ENCODE measurements around the gene ANKZF1.

Gene ANKZF1

GRCh38 chr2:219197388-219197787 is 32.2 kb upstream of the ANKZF1 start:
- TF ChIP-seq TAF1 (IDR thresholded peaks at IDR 0.05; ENCODE audit: low read depth) (no peak), FOXM1 (IDR thresholded peaks at IDR 0.05; ENCODE audit: borderline replicate concordance, low read depth) (no peak)

GRCh38 chr2:219198974-219199373 is 30.6 kb upstream of the ANKZF1 start:
- TF ChIP-seq TEAD4 (IDR thresholded peaks at IDR 0.05) (no peak), EGR1 (IDR thresholded peaks at IDR 0.05) (no peak), YY1 (IDR thresholded peaks at IDR 0.05; ENCODE audit: low read depth) (no peak), TCF12 (IDR thresholded peaks at IDR 0.05; ENCODE audit: low read depth) (no peak), NFIC (IDR thresholded peaks at IDR 0.05) (no peak), TAF1 (IDR thresholded peaks at IDR 0.05; ENCODE audit: low read depth) (no peak), RAD21 (IDR thresholded peaks at IDR 0.05; ENCODE audit: low read depth) (no peak), USF1 (IDR thresholded peaks at IDR 0.05) (no peak), FOXM1 (IDR thresholded peaks at IDR 0.05; ENCODE audit: borderline replicate concordance, low read depth) (no peak), ZBTB7A (IDR thresholded peaks at IDR 0.05; ENCODE audit: low read depth) (no peak), CEBPB (IDR thresholded peaks at IDR 0.05) (no peak)

GRCh38 chr2:219199470-219200211 is 30.0 kb upstream of the ANKZF1 start:
- TF ChIP-seq EP300 (IDR thresholded peaks at IDR 0.05; ENCODE audit: borderline replicate concordance): no peak
- no peak for TF ChIP-seq TAF1 (IDR thresholded peaks at IDR 0.05; ENCODE audit: low read depth)
- TF ChIP-seq YY1 (IDR thresholded peaks at IDR 0.05; ENCODE audit: low read depth): no peak
- no peak for TF ChIP-seq TEAD4 (IDR thresholded peaks at IDR 0.05)
- no peak for TF ChIP-seq FOXM1 (IDR thresholded peaks at IDR 0.05; ENCODE audit: borderline replicate concordance, low read depth)
- TF ChIP-seq EGR1 (IDR thresholded peaks at IDR 0.05): no peak
- no peak for TF ChIP-seq RAD21 (IDR thresholded peaks at IDR 0.05; ENCODE audit: low read depth)
- TF ChIP-seq TCF12 (IDR thresholded peaks at IDR 0.05; ENCODE audit: low read depth): no peak

- no peak for TF ChIP-seq REST (IDR thresholded peaks at IDR 0.05; ENCODE audit: low read depth)
- TF ChIP-seq EP300 (IDR thresholded peaks at IDR 0.05; ENCODE audit: borderline replicate concordance): no peak
- TF ChIP-seq ZBTB7A (IDR thresholded peaks at IDR 0.05; ENCODE audit: low read depth): no peak
- TF ChIP-seq NFIC (IDR thresholded peaks at IDR 0.05): no peak
- no peak for TF ChIP-seq EGR1 (IDR thresholded peaks at IDR 0.05)
- no peak for TF ChIP-seq CREB1 (IDR thresholded peaks at IDR 0.05; ENCODE audit: low read depth)
- TF ChIP-seq YY1 (IDR thresholded peaks at IDR 0.05; ENCODE audit: low read depth): no peak
- TF ChIP-seq FOXM1 (IDR thresholded peaks at IDR 0.05; ENCODE audit: borderline replicate concordance, low read depth): no peak
- TF ChIP-seq MAX (IDR thresholded peaks at IDR 0.05): no peak
- TF ChIP-seq TEAD4 (IDR thresholded peaks at IDR 0.05): no peak
- TF ChIP-seq RAD21 (IDR thresholded peaks at IDR 0.05; ENCODE audit: low read depth): no peak
These were observed 25.0 kb upstream of the ANKZF1 start for GRCh38 chr2:219204425-219205164.

GRCh38 chr2:219205165-219205538 is 24.5 kb upstream of the ANKZF1 start:
- TF ChIP-seq USF1 (IDR thresholded peaks at IDR 0.05) (no peak), CREB1 (IDR thresholded peaks at IDR 0.05; ENCODE audit: low read depth) (no peak), ZBTB7A (IDR thresholded peaks at IDR 0.05; ENCODE audit: low read depth) (no peak), TAF1 (IDR thresholded peaks at IDR 0.05; ENCODE audit: low read depth) (no peak), RAD21 (IDR thresholded peaks at IDR 0.05; ENCODE audit: low read depth) (no peak), FOXM1 (IDR thresholded peaks at IDR 0.05; ENCODE audit: borderline replicate concordance, low read depth) (no peak), REST (IDR thresholded peaks at IDR 0.05; ENCODE audit: low read depth) (no peak), TCF12 (IDR thresholded peaks at IDR 0.05; ENCODE audit: low read depth) (no peak), EGR1 (IDR thresholded peaks at IDR 0.05) (no peak), NFIC (IDR thresholded peaks at IDR 0.05) (no peak), MAX (IDR thresholded peaks at IDR 0.05) (no peak), EP300 (IDR thresholded peaks at IDR 0.05; ENCODE audit: borderline replicate concordance) (no peak), TEAD4 (IDR thresholded peaks at IDR 0.05) (no peak), CEBPB (IDR thresholded peaks at IDR 0.05) (no peak)

All from Ishikawa (cell line).